ENCODE measurements around the gene NR2C2.

The NR2C2 gene

DNA sequence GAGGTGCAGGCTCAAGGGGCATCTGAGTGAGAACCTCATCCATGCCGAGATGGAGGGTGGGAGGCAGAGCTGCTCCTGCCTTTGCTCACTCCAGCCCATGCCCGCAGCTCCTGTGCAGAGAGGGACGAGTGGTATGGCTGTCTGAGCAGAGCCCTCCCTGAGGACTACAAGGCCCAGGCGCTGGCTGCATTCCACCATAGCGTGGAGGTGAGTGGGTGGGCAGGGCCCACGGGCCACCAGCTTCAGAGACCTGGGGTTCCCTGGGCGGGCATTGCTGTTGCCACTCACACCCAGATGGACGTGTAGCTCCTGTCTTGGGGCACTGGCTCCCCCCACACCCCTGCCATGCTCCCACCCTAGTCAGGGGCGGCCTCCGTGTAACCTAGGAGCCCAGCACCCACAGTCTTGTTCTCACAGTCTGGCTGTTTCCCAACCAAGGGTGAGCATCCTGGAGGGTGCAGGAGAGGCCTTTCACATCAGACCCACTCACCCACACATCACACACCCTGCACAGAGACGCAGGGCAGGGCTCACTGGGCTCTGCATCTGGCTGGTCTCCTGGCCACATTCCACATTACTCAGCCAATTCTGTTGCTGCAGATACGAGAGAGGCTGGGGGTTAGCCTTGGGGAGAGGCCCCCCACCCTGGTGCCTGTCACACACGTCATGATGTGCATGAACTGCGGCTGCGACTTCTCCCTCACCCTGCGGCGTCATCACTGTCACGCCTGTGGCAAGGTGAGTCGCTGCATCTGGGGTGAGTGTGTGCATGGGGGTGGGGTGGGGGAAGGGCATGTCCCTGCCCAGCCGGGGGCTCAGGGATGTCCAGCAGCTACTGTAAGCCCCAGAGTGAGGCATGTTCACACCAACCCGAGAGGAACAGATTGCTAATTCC lies 25.3 kb upstream of the NR2C2 start:
- DNase-seq: no peak

DNA sequence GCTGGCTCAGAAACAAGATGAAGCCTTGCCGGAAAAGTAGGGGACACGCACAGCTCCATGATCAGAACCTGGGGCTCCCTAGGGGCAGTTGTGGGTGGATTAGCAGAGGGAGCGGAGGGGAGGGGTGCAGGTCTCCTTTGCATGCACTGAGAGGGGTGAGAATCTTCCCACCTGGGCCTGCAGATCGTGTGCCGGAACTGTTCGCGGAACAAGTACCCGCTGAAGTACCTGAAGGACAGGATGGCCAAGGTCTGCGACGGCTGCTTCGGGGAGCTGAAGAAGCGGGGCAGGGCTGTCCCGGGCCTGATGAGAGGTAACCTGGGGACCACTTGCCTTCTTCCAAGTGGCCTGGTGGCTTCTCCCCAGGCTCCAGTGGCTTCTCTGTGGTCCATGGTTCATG lies 24.5 kb upstream of the NR2C2 start:
- no peak for DNase-seq

DNA sequence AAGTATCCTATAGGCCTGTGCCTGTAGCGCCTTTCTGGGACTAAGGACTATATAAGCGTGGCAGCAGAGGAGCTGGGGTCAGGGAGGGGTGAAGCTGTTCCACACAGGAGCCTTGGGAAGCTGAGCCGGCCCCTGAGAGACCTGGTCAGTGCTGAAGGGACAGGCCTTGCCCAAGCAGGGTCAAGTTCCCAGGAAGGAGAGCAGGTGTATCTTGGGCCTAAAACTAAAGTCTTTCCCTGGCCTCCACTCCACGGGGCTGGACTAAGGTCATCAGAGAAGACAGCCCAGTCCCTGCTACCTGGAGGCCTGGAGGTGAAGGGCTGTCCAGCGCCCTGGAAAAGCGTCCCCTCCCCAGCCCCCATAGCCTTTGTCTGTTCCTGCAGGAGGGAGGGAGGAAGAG lies 23.9 kb upstream of the NR2C2 start:
- no peak for DNase-seq

DNA sequence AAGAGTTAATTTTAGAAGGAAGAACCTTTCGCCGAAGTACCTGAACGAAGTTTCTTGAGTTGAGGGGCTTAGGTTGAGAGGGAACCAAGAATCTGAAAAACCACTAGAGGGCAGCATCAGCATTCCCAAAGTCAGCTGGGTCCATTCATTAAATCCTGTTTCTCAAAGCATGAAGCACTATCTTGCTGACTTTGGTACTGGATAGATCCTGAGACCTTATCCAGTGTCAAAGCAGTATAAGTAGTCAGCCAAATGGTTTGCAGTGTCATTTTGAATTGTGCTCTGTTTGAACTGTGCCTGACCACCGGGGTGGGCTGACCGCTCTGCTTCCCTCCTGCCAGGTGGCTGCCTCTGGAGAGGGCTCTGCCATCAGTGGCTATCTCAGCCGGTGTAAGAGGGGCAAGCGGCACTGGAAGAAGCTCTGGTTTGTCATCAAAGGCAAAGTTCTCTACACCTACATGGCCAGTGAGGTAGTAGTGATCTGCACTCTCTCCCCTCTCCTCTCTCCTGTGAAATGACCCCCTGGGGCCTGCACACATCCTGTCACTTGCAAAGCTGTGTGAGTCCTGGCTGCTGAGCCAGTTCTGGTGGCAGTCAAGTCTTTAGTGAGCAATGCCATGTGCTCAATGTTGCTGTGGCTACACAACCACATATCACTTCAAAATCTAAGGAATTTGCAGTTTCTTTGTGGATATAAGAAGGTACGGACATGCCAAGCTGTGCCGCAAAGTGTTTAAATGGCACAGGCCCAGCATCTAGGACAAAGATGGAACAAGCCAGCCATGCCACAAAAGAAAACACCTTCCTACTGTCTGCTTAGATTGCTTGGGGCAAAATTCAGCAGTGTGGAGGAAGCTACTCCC lies 21.4 kb upstream of the NR2C2 start:
- no peak for DNase-seq

DNA sequence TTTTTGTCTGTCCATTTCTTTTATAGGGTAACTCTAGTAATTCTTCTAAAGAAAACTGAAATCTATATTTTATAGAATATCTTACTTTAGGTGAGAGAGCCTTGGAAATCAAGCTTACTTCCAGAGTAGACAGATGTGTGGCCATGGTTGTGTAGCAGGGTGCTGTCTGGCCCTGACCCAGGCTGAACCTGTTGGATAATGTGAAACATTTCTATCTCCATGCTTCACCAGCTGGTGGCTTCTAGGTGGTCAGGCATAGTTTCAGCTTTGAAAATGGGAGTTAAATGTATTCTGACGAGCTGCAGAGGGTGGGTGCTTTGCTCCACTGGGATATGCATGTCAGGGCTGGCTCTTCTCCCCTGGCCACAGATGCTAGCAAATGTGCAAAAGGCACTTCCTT lies 20.8 kb upstream of the NR2C2 start:
- no peak for DNase-seq

DNA sequence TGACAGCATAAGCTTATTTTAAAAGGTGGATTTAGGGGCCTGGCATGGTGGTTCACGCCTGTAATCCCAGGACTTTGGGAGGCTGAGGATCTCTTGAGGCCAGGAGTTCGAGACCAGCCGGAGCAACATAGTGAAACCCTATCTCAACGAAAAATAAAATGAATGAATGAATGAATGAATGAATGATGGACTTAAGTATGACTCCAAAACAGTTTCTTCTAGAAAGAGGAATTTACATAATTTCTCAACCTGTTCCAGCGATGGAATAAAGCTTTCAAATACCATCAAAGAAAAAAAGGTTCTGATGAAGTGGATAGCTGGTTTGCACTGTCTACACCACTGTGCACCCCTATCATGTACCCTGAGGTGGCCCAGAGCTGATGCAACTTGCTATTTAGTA lies 20.1 kb upstream of the NR2C2 start:
- DNase-seq: no peak

DNA sequence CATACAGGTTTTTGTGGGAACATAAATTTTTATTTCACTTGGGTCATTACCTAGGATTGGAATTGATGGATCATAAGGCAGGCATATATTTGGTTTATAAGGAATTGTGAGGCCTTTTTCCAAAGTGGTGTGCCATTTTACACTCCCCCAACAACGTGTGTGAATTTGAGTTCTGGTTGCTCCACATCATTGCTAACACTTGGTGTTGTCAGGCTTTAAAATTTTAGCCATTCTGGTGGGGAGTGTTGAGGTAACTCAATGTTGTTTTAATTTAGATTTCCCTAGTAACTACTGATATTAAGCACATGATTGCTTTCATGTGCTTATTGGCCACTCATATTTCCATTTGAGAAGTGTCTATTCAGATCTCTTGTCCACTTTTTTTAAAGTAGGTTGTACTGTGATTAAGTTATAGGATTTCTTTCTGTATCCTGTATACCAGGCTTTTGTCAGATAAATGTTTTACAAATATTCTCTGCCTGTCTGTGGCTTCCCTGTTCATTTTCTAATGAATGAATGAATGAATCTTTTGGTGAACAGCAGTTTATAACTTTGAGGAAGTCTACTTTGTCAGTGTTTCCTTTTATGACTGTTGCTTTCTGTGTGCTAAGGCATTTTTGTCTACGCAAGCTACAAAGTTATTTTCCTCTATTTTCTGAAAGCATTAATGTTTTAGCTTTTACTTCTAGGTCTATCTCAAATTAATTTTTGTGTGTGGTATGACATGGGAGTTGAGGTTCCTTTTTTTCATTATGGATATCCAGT lies 17.9 kb upstream of the NR2C2 start:
- DNase-seq: no peak

DNA sequence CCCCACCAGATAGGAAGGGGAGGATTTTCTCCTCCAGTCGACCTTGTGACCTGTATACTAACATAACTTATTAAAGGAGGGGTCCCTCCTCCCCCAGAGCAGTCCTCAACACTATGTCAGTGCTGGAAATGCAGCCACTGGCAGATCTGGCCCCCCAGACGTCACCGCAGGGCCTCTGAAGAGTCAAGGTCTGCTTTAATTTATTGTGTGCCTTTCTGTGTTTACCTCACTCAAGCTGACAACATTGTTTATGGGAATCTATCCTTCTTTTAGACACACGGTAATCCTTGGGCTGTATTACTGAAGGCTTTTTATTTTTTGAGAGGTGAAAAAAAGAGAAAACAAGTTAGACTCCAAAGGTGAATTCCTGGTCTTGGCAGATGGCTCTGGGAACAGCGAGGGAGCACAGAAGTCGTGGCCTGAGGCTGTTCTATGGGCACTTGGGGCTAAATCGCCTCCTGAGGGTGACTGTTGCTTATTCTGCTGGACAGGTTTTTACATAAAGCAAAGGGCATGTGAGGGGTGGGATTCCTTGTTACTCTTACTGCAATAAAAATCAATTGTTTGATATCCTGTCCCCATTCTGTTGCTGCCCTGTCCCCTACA lies 13.5 kb upstream of the NR2C2 start:
- DNase-seq: no peak

DNA sequence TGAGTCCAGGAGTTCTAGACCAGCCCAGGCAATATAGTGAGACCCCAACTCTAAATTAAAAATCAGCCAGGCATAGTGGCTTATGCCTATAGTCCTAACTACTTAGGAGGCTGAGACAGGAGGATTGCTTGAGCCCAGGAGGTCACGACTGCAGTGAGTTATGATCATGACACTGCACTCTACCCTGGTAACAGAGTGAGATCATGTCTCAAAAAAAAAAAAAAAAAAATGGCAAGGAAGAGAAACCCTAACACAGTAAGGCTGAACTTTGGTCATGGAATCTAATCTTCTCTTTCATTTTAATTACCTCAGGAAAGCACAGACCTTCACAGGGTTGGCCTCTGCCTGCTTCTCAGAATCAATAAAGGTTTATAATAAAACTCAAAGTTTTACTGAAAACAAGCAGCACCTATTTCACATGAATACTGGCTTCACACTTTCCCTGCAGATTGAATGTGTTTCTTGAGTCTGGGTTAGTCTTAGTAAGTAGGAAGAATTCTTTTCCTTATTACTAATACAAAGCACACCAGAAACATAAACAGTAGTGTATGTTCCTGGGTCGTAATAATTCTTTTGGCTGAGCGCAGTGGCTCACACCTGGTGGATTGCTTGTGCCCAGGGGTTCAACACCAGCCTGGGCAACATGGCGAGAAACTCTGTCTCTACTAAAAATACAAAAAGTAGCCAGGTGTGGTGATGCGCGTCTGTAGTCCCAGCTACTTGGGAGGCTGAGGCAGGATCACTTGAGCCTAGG lies 11.6 kb upstream of the NR2C2 start:
- DNase-seq: no peak

DNA sequence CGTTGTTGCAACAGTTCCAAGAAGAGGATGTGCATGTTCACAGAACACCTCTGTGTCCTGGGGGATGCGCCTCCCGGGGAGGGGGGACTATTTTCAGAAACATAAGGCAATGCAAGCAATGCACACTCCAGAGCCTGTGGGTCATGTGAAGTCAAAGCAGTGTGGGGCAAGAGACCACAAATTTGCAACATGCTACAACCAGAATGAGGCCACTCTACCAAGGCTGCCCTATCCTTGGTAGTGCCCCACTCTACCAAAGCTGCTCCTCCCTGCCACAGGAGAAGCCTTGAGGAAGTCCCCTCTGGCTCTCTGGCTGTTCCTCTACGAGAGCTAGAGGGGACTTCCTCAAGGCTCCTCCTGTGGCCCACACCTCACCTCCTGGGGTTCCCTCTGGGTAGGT lies 8.4 kb upstream of the NR2C2 start:
- DNase-seq: no peak

DNA sequence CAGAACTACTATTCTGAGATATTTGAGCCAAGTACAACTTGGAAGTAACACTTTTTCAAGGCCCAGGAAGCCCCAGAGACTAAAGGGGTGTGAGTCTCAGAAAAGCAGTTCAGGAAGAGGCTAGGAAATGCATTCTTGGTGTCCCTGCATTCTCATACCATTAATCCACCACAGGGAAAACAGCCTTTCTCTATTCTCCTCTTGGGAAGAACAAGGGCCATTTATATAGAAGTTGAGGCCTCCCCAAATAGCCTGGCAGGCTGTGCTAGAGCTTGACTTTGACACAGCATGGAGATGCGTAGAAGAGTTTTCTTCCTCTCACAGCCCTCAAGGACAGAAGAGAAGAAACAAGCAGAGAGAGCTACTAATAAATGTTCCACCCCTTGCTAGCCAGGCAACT lies 5.5 kb upstream of the NR2C2 start:
- no peak for DNase-seq

DNA sequence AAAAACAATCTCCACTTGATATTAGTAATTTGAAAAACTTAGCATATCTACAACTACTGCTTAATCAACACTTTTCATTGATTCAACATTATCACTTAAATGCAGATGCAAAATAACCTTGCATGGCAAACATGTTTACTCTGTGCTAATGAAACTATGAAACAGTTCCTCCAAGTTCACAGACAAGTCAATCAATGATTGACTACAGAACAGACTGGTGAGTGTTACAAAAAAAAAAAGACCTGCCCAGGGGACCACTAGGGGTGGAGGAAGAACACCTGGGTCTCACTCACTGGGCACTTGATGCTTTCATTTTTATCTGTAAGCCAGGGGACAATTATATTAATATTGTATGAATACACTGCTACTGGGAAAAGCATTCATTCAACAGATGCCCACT lies 4.3 kb upstream of the NR2C2 start:
- DNase-seq: no peak

DNA sequence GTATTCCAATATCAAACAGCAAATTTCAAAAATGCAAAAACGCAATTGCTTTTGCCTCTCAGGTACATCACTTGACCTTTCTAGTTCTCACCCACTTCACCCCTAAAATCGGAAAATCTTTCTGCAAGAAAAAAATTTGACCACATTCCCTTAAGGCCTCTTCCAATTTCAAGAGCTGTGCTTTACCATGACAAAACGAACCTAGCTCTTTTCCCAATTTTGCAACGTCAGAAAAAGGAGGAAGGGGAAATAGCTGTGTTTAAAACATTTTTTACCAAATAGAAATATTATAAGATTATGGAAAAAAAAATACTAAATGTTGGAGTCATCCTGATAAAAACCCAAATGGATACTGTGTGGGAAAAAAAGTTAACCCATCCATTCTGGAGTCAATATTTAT lies 1.1 kb upstream of the NR2C2 start:
- DNase-seq: no peak

DNA sequence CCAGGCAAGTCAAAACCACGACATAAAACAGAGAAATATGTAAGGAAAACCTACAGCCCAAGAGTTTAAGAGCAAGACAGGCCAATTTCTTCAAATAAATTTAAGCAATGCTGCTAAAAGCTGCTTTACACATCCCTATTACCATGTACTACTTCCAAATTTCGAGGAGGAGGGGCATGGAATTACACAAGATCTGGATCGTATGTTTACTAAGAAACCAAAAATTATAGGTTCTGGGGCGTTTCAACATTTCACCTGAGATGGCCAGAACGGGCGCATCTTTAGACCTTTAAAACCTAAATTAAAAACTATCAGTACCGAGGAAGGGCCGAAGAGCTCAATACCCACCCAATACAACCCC lies 664 bp upstream of the NR2C2 start:
- no peak for DNase-seq

DNA sequence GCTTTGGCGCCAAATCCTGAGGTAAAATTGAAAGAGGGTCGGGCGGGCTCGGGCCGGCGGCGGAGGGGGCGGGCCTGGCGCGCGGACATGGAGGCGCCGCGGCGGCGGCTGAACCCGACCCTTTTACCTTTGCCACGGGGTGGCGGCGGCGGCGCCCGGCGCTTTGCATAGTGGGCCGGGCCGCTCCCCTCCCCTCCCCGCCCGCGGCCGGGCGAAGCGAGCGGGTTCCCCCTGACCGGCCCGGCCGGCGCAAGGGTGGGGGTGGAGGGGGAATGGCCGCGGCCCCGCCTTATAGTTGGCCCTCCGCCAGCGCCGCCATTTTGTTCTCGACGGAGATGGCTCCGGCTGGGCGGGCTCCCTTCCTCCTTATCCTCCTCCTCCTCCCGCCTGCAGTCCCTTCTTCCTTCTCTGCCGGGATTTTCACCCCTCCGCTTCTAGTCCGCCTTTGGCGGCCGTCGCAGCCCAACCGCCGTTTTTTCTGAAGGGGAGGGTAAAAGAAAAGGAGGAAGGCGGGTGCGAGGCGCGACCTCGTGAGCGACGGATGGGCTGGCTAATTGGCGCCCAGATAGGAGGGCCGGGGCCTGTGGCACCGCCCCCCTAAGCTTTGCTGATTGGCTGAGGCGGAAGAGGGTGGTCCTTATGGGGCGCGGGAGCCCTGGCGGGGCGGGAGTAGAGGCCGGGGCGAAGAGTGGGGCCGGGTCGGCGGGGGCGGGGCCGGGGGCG lies 664 bp downstream of the NR2C2 start:
- peak; percentile 95 for DNase-seq

DNA sequence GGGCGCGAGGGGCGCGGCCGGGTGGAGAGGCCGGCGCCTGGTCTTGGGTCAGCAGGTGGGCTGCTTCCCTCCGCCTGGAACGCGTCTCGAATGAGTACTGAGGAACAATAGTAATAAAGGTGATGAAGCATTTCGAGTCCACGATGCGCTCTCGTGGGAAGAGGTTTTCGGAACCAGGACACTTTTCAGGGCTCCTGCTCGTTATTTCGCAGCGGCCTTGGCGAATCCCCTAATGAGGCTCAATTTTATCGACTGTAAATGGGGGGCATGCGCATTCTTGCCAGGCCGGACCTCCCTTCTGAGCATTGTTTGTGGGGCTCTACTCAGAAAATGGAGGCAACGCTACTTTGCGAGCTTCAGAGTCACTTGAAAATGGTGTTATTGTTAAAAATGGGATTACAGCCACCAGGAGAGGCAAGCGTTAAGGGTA lies 1.2 kb downstream of the NR2C2 start:
- no peak for DNase-seq

DNA sequence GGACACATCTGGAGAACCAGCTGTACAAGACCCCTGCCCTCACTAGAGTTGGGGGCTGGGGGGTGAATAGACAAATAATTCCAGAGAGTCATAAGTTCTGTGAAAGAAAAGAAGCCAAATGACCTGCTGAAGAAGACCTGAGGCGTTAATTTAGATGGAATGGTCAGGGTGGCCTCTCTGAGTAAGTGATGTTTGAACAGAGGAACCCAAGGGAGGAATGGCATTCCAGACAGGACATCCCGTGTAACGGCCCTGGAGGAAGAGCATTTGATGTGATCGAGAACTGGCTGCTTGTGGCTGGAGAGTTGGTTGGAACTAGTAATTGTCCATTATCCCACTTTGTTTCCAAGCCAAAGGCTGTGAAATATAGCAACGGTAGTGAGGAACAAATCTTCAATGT lies 1.7 kb downstream of the NR2C2 start:
- DNase-seq: no peak

DNA sequence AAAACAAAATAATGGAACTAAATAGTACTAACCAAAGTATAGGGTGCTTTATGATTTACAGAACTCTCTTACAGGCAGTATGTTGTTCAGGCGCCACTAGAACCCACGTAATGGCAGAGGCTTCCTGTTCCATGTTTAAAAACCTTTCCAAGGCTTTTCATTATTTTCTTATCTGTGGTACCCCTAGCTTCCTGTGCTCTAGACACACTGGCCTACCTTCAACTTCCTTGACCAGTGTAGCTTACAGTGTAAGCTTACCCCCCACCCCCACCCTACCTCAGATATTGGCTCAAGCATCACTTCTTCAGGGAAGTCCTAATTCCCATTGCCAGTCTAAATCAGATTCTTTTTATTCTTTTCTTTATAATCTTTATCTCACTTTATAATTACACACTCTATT lies 2.9 kb downstream of the NR2C2 start:
- DNase-seq: no peak

DNA sequence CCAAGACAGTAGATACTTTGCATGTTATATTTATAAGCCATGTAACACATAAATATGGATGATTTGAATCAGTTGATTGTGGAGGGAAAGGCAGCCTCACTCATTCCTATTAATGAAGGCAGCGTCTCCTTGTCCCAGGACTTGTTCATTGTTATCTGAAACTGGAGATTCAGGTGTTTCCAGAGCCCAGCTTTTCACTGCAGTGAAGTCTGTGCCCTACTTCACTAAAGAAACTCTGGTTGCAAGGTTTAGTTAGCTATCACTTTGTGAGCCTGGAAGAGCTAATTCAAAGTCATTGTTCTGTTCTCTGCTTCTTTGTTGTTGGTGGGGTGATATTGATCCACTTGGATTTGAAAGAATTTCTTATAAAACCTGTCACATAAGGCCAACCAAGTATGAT lies 9.8 kb downstream of the NR2C2 start:
- no peak for DNase-seq

DNA sequence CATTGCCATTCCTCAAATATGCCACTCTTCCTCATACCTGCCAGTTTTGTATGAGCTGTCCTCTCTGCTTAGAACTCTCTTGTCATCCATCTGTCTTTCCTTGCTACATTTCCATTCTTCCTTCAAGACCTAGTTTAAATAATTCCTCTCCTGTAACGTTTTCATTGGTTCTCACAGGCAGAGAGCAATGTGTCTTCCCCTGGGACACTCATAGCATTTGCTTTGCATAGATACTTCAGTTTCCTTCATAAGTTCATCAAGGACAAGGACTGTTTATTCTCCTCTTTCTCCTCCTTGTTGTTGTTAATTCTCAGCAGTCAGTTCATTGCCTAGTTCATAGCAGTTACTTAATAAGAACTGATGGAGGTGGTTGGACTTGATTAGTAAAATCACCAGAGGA lies 10.5 kb downstream of the NR2C2 start:
- no peak for DNase-seq

DNA sequence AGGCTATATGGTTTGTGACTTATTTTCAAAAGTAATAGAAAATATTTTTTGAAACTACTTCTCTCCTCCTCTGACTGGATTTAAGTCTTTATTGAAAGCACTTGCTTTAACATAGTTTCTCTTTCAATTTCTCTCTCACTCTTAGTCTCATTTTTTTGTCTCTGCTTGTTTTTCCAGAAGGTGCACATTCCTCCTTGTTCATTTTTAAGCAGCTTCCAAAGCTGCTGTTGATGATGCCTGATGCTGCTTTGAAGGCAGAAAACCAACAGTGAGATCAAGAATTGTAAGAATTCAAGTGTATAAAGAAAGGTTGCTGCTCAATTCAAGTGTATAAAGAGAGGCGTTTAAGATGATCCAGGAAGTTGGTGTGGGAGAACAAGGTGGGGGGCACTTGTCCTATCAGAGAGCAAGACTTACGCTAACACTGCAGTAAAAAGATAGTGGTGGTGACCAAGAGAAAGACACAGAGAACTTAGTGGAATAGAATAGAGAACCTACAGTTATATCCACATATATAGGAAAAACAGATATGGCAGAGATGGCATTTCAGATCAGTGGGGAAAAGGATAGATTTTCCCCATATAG lies 12.1 kb downstream of the NR2C2 start:
- no peak for DNase-seq
